SU-DHL-6 (cell line): Measurements from ENCODE around the gene NANOS3.

Experiments
- H2AFZ ChIP-seq: fragments of 200-600 bp; sonication (generic); 2 replicates; pipeline ENCODE4 v1.6.1; 2014; ENCODE audit warnings: low read depth, mild to moderate bottlenecking, moderate library complexity, mixed read lengths, antibody characterized with exemption, low read length; ENCODE audit not compliant: severe bottlenecking
- H3F3A ChIP-seq: fragments of 200-600 bp; shearing (Covaris generic); 2 replicates; pipeline ENCODE4 v1.6.0; 2016; ENCODE audit warnings: antibody characterized with exemption, mild to moderate bottlenecking; ENCODE audit not compliant: insufficient read depth
- H3K27ac ChIP-seq: fragments of 200-600 bp; sonication (generic); 2 replicates; pipeline ENCODE4 v1.5.1; 2016; ENCODE audit warnings: low read depth, mild to moderate bottlenecking, low read length, moderate library complexity, mixed read lengths
- H3K27me3 ChIP-seq: fragments of 200-600 bp; sonication (generic), shearing (Covaris generic); 2 replicates; pipeline ENCODE4 v1.6.0; 2014; ENCODE audit warnings: mild to moderate bottlenecking, low read length
- H3K36me3 ChIP-seq: fragments of 200-600 bp; sonication (generic); 2 replicates; pipeline ENCODE4 v1.6.1; 2014; ENCODE audit warnings: mild to moderate bottlenecking, low read length, mixed read lengths
- H3K4me2 ChIP-seq: fragments of 300-600, 200-600 bp; shearing (Covaris generic), sonication (generic); 2 replicates; pipeline ENCODE4 v1.6.0; 2014; ENCODE audit warnings: low read length, low read depth, mild to moderate bottlenecking; ENCODE audit not compliant: poor library complexity, severe bottlenecking
- H3K4me3 ChIP-seq: fragments of 200-600 bp; sonication (generic); 2 replicates; pipeline ENCODE4 v1.5.1; 2014; ENCODE audit warnings: antibody characterized with exemption, low read length, mild to moderate bottlenecking, mixed read lengths; ENCODE audit not compliant: insufficient read depth, poor library complexity, severe bottlenecking
- H3K79me2 ChIP-seq: fragments of 200-600 bp; sonication (generic); 2 replicates; pipeline ENCODE4 v1.6.1; 2014; ENCODE audit warnings: mild to moderate bottlenecking, low read length, moderate library complexity; ENCODE audit not compliant: insufficient read depth
- H3K9ac ChIP-seq: fragments of 200-600 bp; sonication (generic); 2 replicates; pipeline ENCODE4 v1.7.0; 2014; ENCODE audit warnings: mild to moderate bottlenecking, low read length
- H3K9me2 ChIP-seq: fragments of 200-600 bp; sonication (generic); replicated peaks from 2 replicates; pipeline ENCODE4 v1.6.1; 2014; ENCODE audit warnings: low read length; ENCODE audit not compliant: insufficient read depth
- H3K9me3 ChIP-seq: fragments of 200-600 bp; sonication (generic); 2 replicates; pipeline ENCODE4 v1.6.1; 2014; ENCODE audit warnings: low read length, mixed read lengths; ENCODE audit not compliant: insufficient read depth
- H4K20me1 ChIP-seq: fragments of 200-600 bp; sonication (generic); 2 replicates; pipeline ENCODE4 v1.6.1; 2014; ENCODE audit warnings: low read depth, mild to moderate bottlenecking, antibody characterized with exemption, low read length, moderate library complexity, mixed read lengths
- EZH2phosphoT487 ChIP-seq: fragments of 200-600 bp; sonication (generic), shearing (Covaris generic); conservative IDR thresholded peaks from 2 replicates; pipeline ENCODE4 v1.6.1; 2018; ENCODE audit warnings: mild to moderate bottlenecking, antibody characterized with exemption, low read length, moderate library complexity, mixed read lengths
- TF ChIP-seq, protein P1 (sequence below): fragments of 200-600 bp; sonication (generic); IDR thresholded peaks from one replicate; pipeline ENCODE4 v1.5.1; 2017; ENCODE audit warnings: antibody characterized with exemption, mild to moderate bottlenecking, low read length, moderate library complexity; ENCODE audit not compliant: insufficient read depth, poor library complexity, severe bottlenecking

NANOS3 gene

DNA sequence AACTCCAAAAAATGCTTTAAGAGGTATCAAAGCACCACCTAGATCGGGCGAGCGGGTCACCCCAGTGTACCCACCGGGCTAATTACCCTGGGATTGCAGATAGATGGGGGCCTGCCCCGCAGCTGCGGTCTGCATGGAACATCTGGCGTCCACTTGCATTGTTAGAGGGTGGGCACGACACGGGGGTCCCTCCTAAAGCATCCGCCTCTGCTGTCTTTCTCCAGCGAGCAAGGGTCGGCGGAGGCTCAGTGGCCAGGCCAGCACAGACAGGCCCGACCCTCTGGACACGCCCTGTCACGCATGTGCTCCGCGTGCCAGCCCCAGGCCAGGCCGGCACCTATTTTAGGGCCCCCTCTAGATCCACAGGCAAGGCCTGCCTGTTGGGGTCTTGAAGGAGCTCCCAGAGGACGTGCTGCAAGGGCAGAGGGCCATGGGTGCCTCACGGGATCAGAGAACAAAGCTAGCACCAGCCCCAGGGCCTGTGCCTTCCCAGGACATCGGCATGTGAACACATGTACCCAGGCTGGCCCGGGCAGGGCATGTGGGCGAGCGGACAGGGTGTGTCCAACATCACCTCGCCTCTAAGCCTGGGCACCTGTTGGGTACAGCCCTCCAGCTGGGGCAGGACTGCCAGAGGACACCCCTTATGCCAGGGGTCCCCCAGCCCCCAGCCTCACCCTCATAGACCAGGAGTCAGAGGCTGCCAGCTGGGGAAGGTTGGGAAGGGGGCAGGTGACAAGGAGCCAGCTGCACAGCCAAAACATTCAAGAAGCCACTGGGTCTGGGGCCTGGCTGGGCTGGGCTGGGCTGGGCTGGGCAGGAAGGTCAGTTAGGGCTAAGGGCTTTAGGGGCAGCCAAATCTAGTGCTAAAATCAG, 35.6 kb upstream of the NANOS3 start:
- H3K27ac ChIP-seq, result no peak overlapping the region
- H3K27me3 ChIP-seq, result no peaks in the 10 kb centered on the region
- H3K9ac ChIP-seq, result no peak overlapping the region
- no peak overlapping the region for H2AFZ ChIP-seq
- H3K79me2 ChIP-seq, result no peaks in the 10 kb centered on the region
- no peaks in the 10 kb centered on the region for H3K9me3 ChIP-seq
- H3F3A ChIP-seq, result no peaks in the 10 kb centered on the region
- no peaks in the 10 kb centered on the region for H4K20me1 ChIP-seq
- no peak overlapping the region for H3K4me3 ChIP-seq
- peak overlapping the region; percentile 58 for H3K4me2 ChIP-seq
- TF ChIP-seq, protein P1, sequence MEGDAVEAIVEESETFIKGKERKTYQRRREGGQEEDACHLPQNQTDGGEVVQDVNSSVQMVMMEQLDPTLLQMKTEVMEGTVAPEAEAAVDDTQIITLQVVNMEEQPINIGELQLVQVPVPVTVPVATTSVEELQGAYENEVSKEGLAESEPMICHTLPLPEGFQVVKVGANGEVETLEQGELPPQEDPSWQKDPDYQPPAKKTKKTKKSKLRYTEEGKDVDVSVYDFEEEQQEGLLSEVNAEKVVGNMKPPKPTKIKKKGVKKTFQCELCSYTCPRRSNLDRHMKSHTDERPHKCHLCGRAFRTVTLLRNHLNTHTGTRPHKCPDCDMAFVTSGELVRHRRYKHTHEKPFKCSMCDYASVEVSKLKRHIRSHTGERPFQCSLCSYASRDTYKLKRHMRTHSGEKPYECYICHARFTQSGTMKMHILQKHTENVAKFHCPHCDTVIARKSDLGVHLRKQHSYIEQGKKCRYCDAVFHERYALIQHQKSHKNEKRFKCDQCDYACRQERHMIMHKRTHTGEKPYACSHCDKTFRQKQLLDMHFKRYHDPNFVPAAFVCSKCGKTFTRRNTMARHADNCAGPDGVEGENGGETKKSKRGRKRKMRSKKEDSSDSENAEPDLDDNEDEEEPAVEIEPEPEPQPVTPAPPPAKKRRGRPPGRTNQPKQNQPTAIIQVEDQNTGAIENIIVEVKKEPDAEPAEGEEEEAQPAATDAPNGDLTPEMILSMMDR, result no peak
- TF ChIP-seq EZH2phosphoT487, result no peak
- no peaks in the 10 kb centered on the region for H3K36me3 ChIP-seq
- H3K9me2 ChIP-seq, result no peaks in the 10 kb centered on the region

DNA sequence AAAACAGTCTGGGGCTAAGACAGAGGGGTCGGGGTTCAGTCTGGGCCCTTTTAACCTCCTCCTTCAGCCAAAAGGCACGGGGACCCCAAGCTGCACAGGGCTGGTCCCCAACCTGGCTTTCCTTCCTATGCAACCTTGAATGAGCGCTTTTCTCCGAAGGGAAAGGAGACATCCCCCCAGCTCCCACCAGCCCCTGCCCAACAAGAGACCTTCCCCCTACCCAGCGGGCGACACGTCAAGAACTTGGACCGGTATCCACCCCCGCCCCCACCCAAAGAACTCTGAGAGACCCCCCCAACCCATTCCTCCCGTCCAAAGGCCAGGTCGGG, 35.0 kb upstream of the NANOS3 start:
- no peaks in the 10 kb centered on the region for H3K9me3 ChIP-seq

DNA sequence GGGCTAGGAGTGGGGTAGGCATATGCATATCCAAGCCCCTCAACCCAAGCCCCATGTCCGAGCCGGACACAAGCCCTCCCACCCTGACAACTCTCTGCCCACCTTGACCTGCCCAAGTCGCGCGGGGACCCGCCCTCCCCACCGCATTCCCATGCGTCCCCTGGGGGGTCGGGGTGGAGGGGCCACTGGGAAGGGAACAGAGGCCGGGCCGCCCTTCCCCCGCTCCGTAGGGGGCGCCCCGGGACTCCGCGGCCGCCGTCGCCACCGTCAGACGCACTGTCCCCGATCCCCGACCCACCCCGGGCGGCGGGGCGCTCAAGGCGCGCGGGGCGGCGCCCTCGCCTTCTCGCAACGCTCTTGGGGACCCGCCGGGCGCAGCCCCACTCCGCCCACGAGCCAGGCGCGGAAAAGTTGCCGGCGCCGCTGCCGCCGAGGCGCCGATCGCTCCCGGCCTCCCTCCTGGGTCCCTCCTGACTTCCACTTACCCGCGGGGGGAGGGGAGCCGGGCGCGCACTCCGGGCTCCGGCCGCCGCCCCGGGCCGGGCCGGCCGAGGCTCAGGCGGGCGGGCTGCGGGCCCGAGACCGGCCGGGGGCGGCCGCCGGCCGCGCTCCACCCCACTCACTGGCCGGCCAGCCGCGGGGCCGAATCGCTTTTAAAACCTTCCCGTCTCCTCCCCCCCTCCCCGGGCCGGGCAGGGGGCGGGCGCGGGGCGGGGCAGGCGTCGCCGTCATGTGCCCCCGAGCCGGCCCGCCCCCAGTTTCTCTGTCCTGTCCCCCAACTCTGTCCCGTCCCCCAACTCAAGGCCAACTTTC, 34.4 kb upstream of the NANOS3 start:
- Histone ChIP-seq H3K9ac (peak overlapping the region; percentile 56), H3K4me2 (peak overlapping the region; percentile 58), H3F3A (peaks cover 6% of the 10 kb centered on the region; the same call in 1 of the 2 replicates), H3K9me3 (no peaks in the 10 kb centered on the region), H2AFZ (peak overlapping the region; percentile 76), H4K20me1 (no peaks in the 10 kb centered on the region), H3K4me3 (peak overlapping the region; percentile 57), H3K27me3 (no peaks in the 10 kb centered on the region), H3K79me2 (no peaks in the 10 kb centered on the region), H3K9me2 (no peaks in the 10 kb centered on the region), H3K27ac (no peak overlapping the region), H3K36me3 (no peaks in the 10 kb centered on the region)
- TF ChIP-seq, protein P1, result no peak

More for the DNA sequence above, 35.0 kb upstream of the NANOS3 start:
- no peak overlapping the region for H3K27ac ChIP-seq
- peaks cover 3% of the 10 kb centered on the region; the same call in 1 of the 2 replicates for H3F3A ChIP-seq
- H4K20me1 ChIP-seq, result no peaks in the 10 kb centered on the region
- H3K4me3 ChIP-seq, result peak overlapping the region; percentile 57
- H2AFZ ChIP-seq, result no peak overlapping the region
- H3K9me2 ChIP-seq, result no peaks in the 10 kb centered on the region
- no peaks in the 10 kb centered on the region for H3K27me3 ChIP-seq
- H3K36me3 ChIP-seq, result no peaks in the 10 kb centered on the region
- peak overlapping the region; percentile 58 for H3K4me2 ChIP-seq
- peak overlapping the region; percentile 56 for H3K9ac ChIP-seq
- no peaks in the 10 kb centered on the region for H3K79me2 ChIP-seq
- TF ChIP-seq EZH2phosphoT487, result no peak
- TF ChIP-seq, protein P1, result no peak
